GM12878 (cell line): ENCODE data around the gene COL4A2. TPM values are rescaled to one million over a fixed set of nuclear protein-coding genes. Genes with fewer than 3 reads are reported as not detected.
A peak's percentile ranks its signal among the peaks of the same experiment; 100 is the strongest.

Experiments
- ATAC-seq: fragments of 200-7000 bp; cut with Tn5 transposase; 3 replicates; pipeline ENCODE4 v1.9.1; 2020; ENCODE audit warnings: mild to moderate bottlenecking, moderate library complexity
- BruUV-seq: library from RNA; stranded (reverse); fragments of 400-500 nt; replicated peaks from 2 replicates; lab custom pipeline; 2021; lab: Mats Ljungman, UMichigan
- CTCF ChIA-PET: fragments of 300-600 bp; sonication (Branson Sonifier 250); formaldehyde crosslinking; extraction: SDS; loops from one replicate; lab custom pipeline; 2021; ENCODE audit warnings: inconsistent platforms; lab: Yijun Ruan, JAX
- POLR2A ChIA-PET: fragments of 350-600 bp; formaldehyde crosslinking; extraction: SDS; loops from one replicate; lab custom pipeline; 2021; ENCODE audit warnings: inconsistent platforms; lab: Charles Lee
- RAD21 ChIA-PET: fragments of 300-600 bp; sonication (Branson Sonifier 250); formaldehyde crosslinking; loops from one replicate; lab custom pipeline; 2023; ENCODE audit warnings: antibody characterized with exemption; ENCODE audit not compliant: unreplicated experiment; lab: Charles Lee
- SMC1A ChIA-PET: fragments of 300-600 bp; sonication (Branson Sonifier 250); formaldehyde crosslinking; loops from one replicate; lab custom pipeline; 2023; ENCODE audit not compliant: unreplicated experiment, uncharacterized antibody; lab: Charles Lee
- DNase-seq: peaks from one replicate; pipeline ENCODE4 v3.0.0-alpha.2; 2011; ENCODE audit warnings: low read depth, low spot score
- FAIRE-seq: peaks from 3 replicates; lab custom pipeline; 2011; peaks lifted over from hg19 to GRCh38; lab: Jason Lieb, UNC
- H2AFZ ChIP-seq: 2 replicates; pipeline ENCODE4 v1.6.0; 2011; ENCODE audit warnings: low read depth, low read length, control low read depth; ENCODE audit not compliant: control insufficient read depth
- H3K27ac ChIP-seq: 2 replicates; pipeline ENCODE4 v1.5.1; 2011; ENCODE audit warnings: control low read depth; ENCODE audit not compliant: control insufficient read depth, insufficient read depth
- H3K27me3 ChIP-seq, 2 experiments: replicated peaks in 1 of 2; 2 replicates each; pipeline versions ENCODE4 v1.6.0 to v1.6.1; 2011; ENCODE audit warnings: low read length in 1 of 2; ENCODE audit not compliant: control insufficient read depth in 2 of 2, insufficient read depth in 2 of 2
- H3K36me3 ChIP-seq, 2 experiments: 2 replicates each; pipeline ENCODE4 v1.5.1; 2011; ENCODE audit warnings: low read length in 1 of 2; ENCODE audit not compliant: control insufficient read depth in 2 of 2, insufficient read depth in 2 of 2
- H3K4me1 ChIP-seq: 2 replicates; pipeline ENCODE4 v1.6.1; 2011; ENCODE audit warnings: mild to moderate bottlenecking, low read length, moderate library complexity, mixed read lengths; ENCODE audit not compliant: control insufficient read depth, insufficient read depth
- H3K4me2 ChIP-seq: 2 replicates; pipeline ENCODE4 v1.6.0; 2011; ENCODE audit warnings: control low read depth; ENCODE audit not compliant: control insufficient read depth, insufficient read depth
- H3K4me3 ChIP-seq: fragments of 200-600 bp; sonication (generic); 2 replicates; pipeline ENCODE4 v1.5.1; 2016
- H3K79me2 ChIP-seq: 2 replicates; pipeline ENCODE4 v1.6.0; 2011; ENCODE audit warnings: low read length; ENCODE audit not compliant: control insufficient read depth, insufficient read depth
- H3K9ac ChIP-seq: 2 replicates; pipeline ENCODE4 v1.8.0; 2011; ENCODE audit warnings: low read length, control low read depth, mixed read lengths; ENCODE audit not compliant: control insufficient read depth, insufficient read depth
- H3K9me3 ChIP-seq: replicated peaks from 3 replicates; pipeline ENCODE4 v1.5.1; 2011; ENCODE audit warnings: mild to moderate bottlenecking, low read length; ENCODE audit not compliant: control insufficient read depth, insufficient read depth
- H4K20me1 ChIP-seq: 2 replicates; pipeline ENCODE4 v1.6.0; 2011; ENCODE audit not compliant: control insufficient read depth, insufficient read depth
- EGR1 ChIP-seq, 2 experiments: IDR thresholded peaks; 1 replicate in 1 of 2; 2 replicates in 1 of 2; pipeline ENCODE4 v1.6.1; 2011 to 2012; ENCODE audit warnings: low read depth in 2 of 2, low read length in 2 of 2, borderline replicate concordance in 1 of 2, mild to moderate bottlenecking in 1 of 2, moderate library complexity in 1 of 2
- POU2F2 ChIP-seq: IDR thresholded peaks from 3 replicates; pipeline ENCODE4 v1.6.1; 2011; ENCODE audit warnings: low read depth, mild to moderate bottlenecking, low read length, borderline replicate concordance
- RAD51 ChIP-seq: fragments of 450-650 bp; IDR thresholded peaks from 2 replicates; pipeline ENCODE4 v1.6.1; 2016; ENCODE audit warnings: moderate library complexity, mild to moderate bottlenecking, inconsistent platforms
- RELA ChIP-seq: fragments of 450-650 bp; IDR thresholded peaks from 2 replicates; pipeline ENCODE4 v1.8.0; 2014; ENCODE audit warnings: borderline replicate concordance; ENCODE audit not compliant: partially characterized antibody
- TAF1 ChIP-seq: IDR thresholded peaks from 2 replicates; pipeline ENCODE4 v1.6.1; 2011; ENCODE audit warnings: mild to moderate bottlenecking, low read depth, low read length, borderline replicate concordance
- ZNF274 ChIP-seq: IDR thresholded peaks from one replicate; pipeline ENCODE4 v1.8.0; 2011; ENCODE audit not compliant: insufficient read length, insufficient read depth
- WGBS: methylation state at CpG from one replicate; pipeline ENCODE4 v1.1.6; 2016; ENCODE audit warnings: low lambda C conversion rate; ENCODE audit not compliant: insufficient replicate concordance, insufficient coverage; ENCODE audit errors: missing lambda C conversion rate; 5-methylcytosine and 5-hydroxymethylcytosine counted together
- in situ Hi-C: fragments of 300-500 bp; cut with MboI; formaldehyde crosslinking; loops from 9 replicates; pipeline ENCODE4 v1.14.3; 2018; ENCODE audit warnings: mixed read lengths
- intact Hi-C: fragments of 100-400 bp; cut with micrococcal nuclease; formaldehyde crosslinking; loops from one replicate; pipeline ENCODE4 v1.14.2; 2022; ENCODE audit not compliant: unreplicated experiment
- polyA plus RNA-seq, 11 experiments: library from polyadenylated mRNA; depleted of rRNA in 4 of 11; unstranded in 6 of 11; stranded (reverse) in 5 of 11; fragments of >200 nt; fragmentation: Nextera tagmentation in 4 of 11; fragmentation: Illumina TruSeq in 1 of 11; extraction: Ambion mirVana in 4 of 11; extraction: Trizol in 1 of 11; gene quantifications; 1 replicate in 1 of 11; 2 replicates in 10 of 11; pipeline versions ENCODE4 v1.2.1 to v1.2.3, GENCODE V29; 2011 to 2016; ENCODE audit warnings: inconsistent platforms in 2 of 11, missing spikeins in 2 of 11, low read depth in 1 of 11
- total RNA-seq, 4 experiments: library from RNA; depleted of rRNA in 3 of 4; stranded (reverse); fragments of >200 nt in 3 of 4; fragmentation: Illumina TruSeq in 1 of 4; extraction: Trizol in 1 of 4; gene quantifications; 2 replicates each; pipeline versions ENCODE4 v1.2.1 to v1.2.3, GENCODE V29; 2013 to 2021
- TF ChIP-seq, protein P1 (sequence below): fragments of 450-650 bp; IDR thresholded peaks from 2 replicates; pipeline ENCODE4 v1.6.1; 2018; ENCODE audit warnings: mild to moderate bottlenecking, low read depth, moderate library complexity; ENCODE audit not compliant: partially characterized antibody
- TF ChIP-seq, protein P2 (sequence below): fragments of 450-650 bp; IDR thresholded peaks from 2 replicates; pipeline ENCODE4 v1.6.1; 2016; ENCODE audit warnings: mild to moderate bottlenecking, moderate library complexity, borderline replicate concordance
- TF ChIP-seq, protein P3 (sequence below): fragments of 450-650 bp; formaldehyde crosslinking; IDR thresholded peaks from 2 replicates; pipeline ENCODE4 v1.4.0; 2020; ENCODE audit warnings: mild to moderate bottlenecking, moderate library complexity

Gene COL4A2
- total and polyA plus RNA-seq, 10 of the 15 experiments (the other 5 are each of a cell fraction or from before 2014, with no cell fraction given) = 0.16 to 1.6 (median 0.62) TPM; not detected in 3

DNA sequence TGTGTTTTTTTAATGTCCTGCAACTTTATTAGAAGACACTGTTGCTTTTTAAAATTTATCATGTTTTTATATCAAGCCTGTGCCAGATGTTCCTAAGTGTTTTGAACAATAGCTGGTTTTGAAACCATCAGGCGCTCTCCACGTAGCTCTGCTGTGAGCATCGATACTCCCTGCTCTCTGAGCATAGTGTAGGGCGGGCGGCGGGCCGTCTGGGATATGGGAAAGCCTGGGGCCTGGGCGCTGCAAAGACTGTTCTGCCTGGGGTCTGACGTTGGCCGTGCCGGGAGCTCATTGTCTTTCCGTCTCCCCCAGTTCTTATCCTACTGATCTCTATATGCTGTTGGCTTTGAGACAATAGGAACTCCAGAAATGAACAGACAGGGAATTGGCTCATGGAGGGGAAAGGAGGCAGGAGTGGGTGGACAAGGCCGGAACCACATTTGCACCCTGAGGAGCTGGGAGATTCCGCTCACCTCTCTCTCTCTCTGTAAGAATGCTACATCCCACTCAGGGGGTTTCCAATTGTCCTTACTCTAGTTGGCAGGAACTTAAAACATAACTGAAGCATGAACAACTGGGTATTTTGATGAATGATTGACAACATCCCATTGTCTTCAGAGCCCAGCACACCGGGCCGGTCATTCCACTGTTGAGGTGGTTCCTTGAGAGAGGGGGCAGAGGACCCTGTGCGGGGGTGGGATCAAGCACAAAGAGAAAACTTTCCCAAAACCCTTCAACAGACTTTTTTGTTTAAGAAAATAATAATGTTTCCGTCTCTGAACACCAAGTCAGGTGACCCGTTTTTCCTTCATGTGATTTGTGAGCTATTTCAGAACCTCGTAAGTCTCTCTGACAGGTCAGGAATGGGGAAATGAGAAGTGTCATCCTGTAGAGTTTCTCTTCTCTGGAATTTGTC lies 64.7 kb downstream of the COL4A2 start:
- POLR2A ChIA-PET = interaction anchor here (0.9 to 2.0 kb wide), 5 partner anchors 11 to 89 kb away, joined by 3 to 5 read pairs (median 3); no protein-coding TSS in a partner anchor
- no peaks in the 10 kb centered on the region for H3K4me1 ChIP-seq
- no peaks in the 10 kb centered on the region for H3K27me3 ChIP-seq
- DNase-seq (peak; percentile 40), FAIRE-seq (peak; percentile 13), ATAC-seq (peak; percentile 86)
- 42% methylated on average over 20 of the region's 20 CpGs for WGBS
- RAD21 ChIA-PET = interaction anchor here (0.7 to 3.8 kb wide), 10 partner anchors 8 to 72 kb away, joined by 3 to 20 read pairs (median 4); no protein-coding TSS in a partner anchor
- no peaks in the 10 kb centered on the region for H3K36me3 ChIP-seq
- H3K9me3 ChIP-seq = no peaks in the 10 kb centered on the region
- no peak overlapping the region for H3K4me3 ChIP-seq
- H3K27ac ChIP-seq = no peak overlapping the region
- no peak overlapping the region for H3K4me2 ChIP-seq
- no peak overlapping the region for H3K9ac ChIP-seq
- intact Hi-C loops (loop anchor here (5.0 kb wide), 1 partner anchor 40 kb away; no protein-coding TSS in a partner anchor), in situ Hi-C loops (no loop called here)
- no TSS peak for BruUV-seq
- peak overlapping the region; percentile 11; the same call in 1 of the 2 replicates for H2AFZ ChIP-seq
- no peaks in the 10 kb centered on the region for H4K20me1 ChIP-seq
- no peaks in the 10 kb centered on the region for H3K79me2 ChIP-seq
- CTCF ChIA-PET = interaction anchor here (0.6 to 5.4 kb wide), 9 partner anchors 8 to 358 kb away, joined by 3 to 31 read pairs (median 3); no protein-coding TSS in a partner anchor
- SMC1A ChIA-PET = interaction anchor here (0.7 to 6.9 kb wide), 18 partner anchors 8 to 447 kb away, joined by 3 to 43 read pairs (median 4); no protein-coding TSS in a partner anchor
- TF ChIP-seq TAF1 (no peak), ZNF274 (no peak), EGR1 (IDR thresholded peaks at IDR 0.05; ENCODE audit: borderline replicate concordance in 1 of 2, low read depth in 2 of 2, low read length in 2 of 2) (no peak), POU2F2 (no peak), RAD51 (peak; percentile 98), RELA (peak; percentile 80)
- TF ChIP-seq, protein P1, sequence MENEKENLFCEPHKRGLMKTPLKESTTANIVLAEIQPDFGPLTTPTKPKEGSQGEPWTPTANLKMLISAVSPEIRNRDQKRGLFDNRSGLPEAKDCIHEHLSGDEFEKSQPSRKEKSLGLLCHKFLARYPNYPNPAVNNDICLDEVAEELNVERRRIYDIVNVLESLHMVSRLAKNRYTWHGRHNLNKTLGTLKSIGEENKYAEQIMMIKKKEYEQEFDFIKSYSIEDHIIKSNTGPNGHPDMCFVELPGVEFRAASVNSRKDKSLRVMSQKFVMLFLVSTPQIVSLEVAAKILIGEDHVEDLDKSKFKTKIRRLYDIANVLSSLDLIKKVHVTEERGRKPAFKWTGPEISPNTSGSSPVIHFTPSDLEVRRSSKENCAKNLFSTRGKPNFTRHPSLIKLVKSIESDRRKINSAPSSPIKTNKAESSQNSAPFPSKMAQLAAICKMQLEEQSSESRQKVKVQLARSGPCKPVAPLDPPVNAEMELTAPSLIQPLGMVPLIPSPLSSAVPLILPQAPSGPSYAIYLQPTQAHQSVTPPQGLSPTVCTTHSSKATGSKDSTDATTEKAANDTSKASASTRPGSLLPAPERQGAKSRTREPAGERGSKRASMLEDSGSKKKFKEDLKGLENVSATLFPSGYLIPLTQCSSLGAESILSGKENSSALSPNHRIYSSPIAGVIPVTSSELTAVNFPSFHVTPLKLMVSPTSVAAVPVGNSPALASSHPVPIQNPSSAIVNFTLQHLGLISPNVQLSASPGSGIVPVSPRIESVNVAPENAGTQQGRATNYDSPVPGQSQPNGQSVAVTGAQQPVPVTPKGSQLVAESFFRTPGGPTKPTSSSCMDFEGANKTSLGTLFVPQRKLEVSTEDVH = no peak
- TF ChIP-seq, protein P2, sequence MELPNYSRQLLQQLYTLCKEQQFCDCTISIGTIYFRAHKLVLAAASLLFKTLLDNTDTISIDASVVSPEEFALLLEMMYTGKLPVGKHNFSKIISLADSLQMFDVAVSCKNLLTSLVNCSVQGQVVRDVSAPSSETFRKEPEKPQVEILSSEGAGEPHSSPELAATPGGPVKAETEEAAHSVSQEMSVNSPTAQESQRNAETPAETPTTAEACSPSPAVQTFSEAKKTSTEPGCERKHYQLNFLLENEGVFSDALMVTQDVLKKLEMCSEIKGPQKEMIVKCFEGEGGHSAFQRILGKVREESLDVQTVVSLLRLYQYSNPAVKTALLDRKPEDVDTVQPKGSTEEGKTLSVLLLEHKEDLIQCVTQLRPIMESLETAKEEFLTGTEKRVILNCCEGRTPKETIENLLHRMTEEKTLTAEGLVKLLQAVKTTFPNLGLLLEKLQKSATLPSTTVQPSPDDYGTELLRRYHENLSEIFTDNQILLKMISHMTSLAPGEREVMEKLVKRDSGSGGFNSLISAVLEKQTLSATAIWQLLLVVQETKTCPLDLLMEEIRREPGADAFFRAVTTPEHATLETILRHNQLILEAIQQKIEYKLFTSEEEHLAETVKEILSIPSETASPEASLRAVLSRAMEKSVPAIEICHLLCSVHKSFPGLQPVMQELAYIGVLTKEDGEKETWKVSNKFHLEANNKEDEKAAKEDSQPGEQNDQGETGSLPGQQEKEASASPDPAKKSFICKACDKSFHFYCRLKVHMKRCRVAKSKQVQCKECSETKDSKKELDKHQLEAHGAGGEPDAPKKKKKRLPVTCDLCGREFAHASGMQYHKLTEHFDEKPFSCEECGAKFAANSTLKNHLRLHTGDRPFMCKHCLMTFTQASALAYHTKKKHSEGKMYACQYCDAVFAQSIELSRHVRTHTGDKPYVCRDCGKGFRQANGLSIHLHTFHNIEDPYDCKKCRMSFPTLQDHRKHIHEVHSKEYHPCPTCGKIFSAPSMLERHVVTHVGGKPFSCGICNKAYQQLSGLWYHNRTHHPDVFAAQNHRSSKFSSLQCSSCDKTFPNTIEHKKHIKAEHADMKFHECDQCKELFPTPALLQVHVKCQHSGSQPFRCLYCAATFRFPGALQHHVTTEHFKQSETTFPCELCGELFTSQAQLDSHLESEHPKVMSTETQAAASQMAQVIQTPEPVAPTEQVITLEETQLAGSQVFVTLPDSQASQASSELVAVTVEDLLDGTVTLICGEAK = peak; percentile 48; the same call in 1 of the 2 replicates
- TF ChIP-seq, protein P3, sequence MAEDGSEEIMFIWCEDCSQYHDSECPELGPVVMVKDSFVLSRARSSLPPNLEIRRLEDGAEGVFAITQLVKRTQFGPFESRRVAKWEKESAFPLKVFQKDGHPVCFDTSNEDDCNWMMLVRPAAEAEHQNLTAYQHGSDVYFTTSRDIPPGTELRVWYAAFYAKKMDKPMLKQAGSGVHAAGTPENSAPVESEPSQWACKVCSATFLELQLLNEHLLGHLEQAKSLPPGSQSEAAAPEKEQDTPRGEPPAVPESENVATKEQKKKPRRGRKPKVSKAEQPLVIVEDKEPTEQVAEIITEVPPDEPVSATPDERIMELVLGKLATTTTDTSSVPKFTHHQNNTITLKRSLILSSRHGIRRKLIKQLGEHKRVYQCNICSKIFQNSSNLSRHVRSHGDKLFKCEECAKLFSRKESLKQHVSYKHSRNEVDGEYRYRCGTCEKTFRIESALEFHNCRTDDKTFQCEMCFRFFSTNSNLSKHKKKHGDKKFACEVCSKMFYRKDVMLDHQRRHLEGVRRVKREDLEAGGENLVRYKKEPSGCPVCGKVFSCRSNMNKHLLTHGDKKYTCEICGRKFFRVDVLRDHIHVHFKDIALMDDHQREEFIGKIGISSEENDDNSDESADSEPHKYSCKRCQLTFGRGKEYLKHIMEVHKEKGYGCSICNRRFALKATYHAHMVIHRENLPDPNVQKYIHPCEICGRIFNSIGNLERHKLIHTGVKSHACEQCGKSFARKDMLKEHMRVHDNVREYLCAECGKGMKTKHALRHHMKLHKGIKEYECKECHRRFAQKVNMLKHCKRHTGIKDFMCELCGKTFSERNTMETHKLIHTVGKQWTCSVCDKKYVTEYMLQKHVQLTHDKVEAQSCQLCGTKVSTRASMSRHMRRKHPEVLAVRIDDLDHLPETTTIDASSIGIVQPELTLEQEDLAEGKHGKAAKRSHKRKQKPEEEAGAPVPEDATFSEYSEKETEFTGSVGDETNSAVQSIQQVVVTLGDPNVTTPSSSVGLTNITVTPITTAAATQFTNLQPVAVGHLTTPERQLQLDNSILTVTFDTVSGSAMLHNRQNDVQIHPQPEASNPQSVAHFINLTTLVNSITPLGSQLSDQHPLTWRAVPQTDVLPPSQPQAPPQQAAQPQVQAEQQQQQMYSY (CRISPR knock-in tag) = no peak
